HG02870 (cell line): ENCODE results near the gene SLC25A31.

ENCODE experiments used
- ATAC-seq: cut with Tn5 transposase; IDR thresholded peaks from one replicate; pipeline ENCODE4 v1.9.1; 2021; ENCODE audit warnings: mild to moderate bottlenecking, moderate library complexity; ENCODE audit not compliant: unreplicated experiment

SLC25A31 gene

GRCh38 chr4:127776620-127777019 is 46.4 kb downstream of the SLC25A31 start:
- ATAC-seq = no peak

- ATAC-seq = no peak
Observed at GRCh38 chr4:127777487-127777886, 47.3 kb downstream of the SLC25A31 start.

GRCh38 chr4:127778102-127778501 is 47.9 kb downstream of the SLC25A31 start:
- no peak for ATAC-seq

GRCh38 chr4:127780598-127780997 is 50.4 kb downstream of the SLC25A31 start:
- ATAC-seq = no peak

- ATAC-seq = peak; percentile 25
Observed at GRCh38 chr4:127781300-127782024, 51.3 kb downstream of the SLC25A31 start.

GRCh38 chr4:127782025-127782274 is 51.8 kb downstream of the SLC25A31 start:
- peak; percentile 69 for ATAC-seq

GRCh38 chr4:127782275-127783025 is 52.2 kb downstream of the SLC25A31 start, which contains the start of gene HSPA4L:
TSS of gene HSPA4L (plus strand) at chr4:127782322. CDS start at chr4:127782551, 229 bp downstream.
- ATAC-seq = peak; percentile 36

GRCh38 chr4:127783026-127783769 is 53.0 kb downstream of the SLC25A31 start:
- peak; percentile 7 for ATAC-seq

- no peak for ATAC-seq
Observed at GRCh38 chr4:127783955-127784770, 54.0 kb downstream of the SLC25A31 start.

GRCh38 chr4:127788517-127788916 is 58.3 kb downstream of the SLC25A31 start:
- no peak for ATAC-seq

GRCh38 chr4:127791391-127791790 is 61.2 kb downstream of the SLC25A31 start:
- ATAC-seq = no peak

GRCh38 chr4:127793528-127793927 is 63.3 kb downstream of the SLC25A31 start:
- no peak for ATAC-seq

- no peak for ATAC-seq
Observed at GRCh38 chr4:127799711-127800110, 69.5 kb downstream of the SLC25A31 start.

- no peak for ATAC-seq
Observed at GRCh38 chr4:127809173-127809800, 79.1 kb downstream of the SLC25A31 start.

GRCh38 chr4:127810551-127810950 is 80.4 kb downstream of the SLC25A31 start:
- ATAC-seq = peak; percentile 71

GRCh38 chr4:127822430-127822829 is 92.2 kb downstream of the SLC25A31 start:
- ATAC-seq = no peak
